HG02840 (cell line): ENCODE data around the gene PPP3R1.
A peak's percentile ranks its signal among the peaks of the same experiment; 100 is the strongest.

Source experiments
- ATAC-seq: cut with Tn5 transposase; IDR thresholded peaks from one replicate; pipeline ENCODE4 v1.9.1; 2021; ENCODE audit warnings: mild to moderate bottlenecking, moderate library complexity, moderate number of reproducible peaks; ENCODE audit not compliant: unreplicated experiment, low FRiP score

PPP3R1 gene

GRCh38 chr2:68157002-68157401, 95.3 kb downstream of the PPP3R1 start:
- peak; percentile 29 for ATAC-seq

GRCh38 chr2:68156419-68156818, 95.9 kb downstream of the PPP3R1 start:
- ATAC-seq, result no peak

- no peak for ATAC-seq
Measured at GRCh38 chr2:68155618-68156017, 96.7 kb downstream of the PPP3R1 start.

GRCh38 chr2:68152681-68153347, 99.5 kb downstream of the PPP3R1 start:
- no peak for ATAC-seq

GRCh38 chr2:68151037-68151436, 101.3 kb downstream of the PPP3R1 start:
- ATAC-seq, result no peak

GRCh38 chr2:68141875-68142274, 110.5 kb downstream of the PPP3R1 start:
- ATAC-seq, result no peak

- ATAC-seq, result no peak
Measured at GRCh38 chr2:68135448-68136320, 116.6 kb downstream of the PPP3R1 start.

- no peak for ATAC-seq
Measured at GRCh38 chr2:68134554-68134953, 117.8 kb downstream of the PPP3R1 start.

- no peak for ATAC-seq
Measured at GRCh38 chr2:68134120-68134519, 118.2 kb downstream of the PPP3R1 start.
